Psoas muscle (tissue), 8 donors: ENCODE results near the gene TGM2. TPM values are rescaled to one million over a fixed set of nuclear protein-coding genes. Genes with fewer than 3 reads are reported as not detected.
A peak's percentile ranks its signal among the peaks of the same experiment; 100 is the strongest.

Experiments used
- ATAC-seq, 4 donors: fragments of 200-7000 bp; cut with Tn5 transposase; one replicate each; pipeline ENCODE4 v1.9.1; 2020; ENCODE audit warnings: moderate library complexity in 3 of 4, mild to moderate bottlenecking in 2 of 4
- DNase-seq, 2 donors: peaks; one replicate each; pipeline ENCODE4 v3.0.0-alpha.2; 2020
- H3K27ac ChIP-seq: fragments of 200-600 bp; one replicate; pipeline ENCODE4 v1.8.0; 2022
- H3K27me3 ChIP-seq, 3 donors: fragments of 200-600 bp in 1 of 3; one replicate each; pipeline versions ENCODE4 v1.6.1 to v1.8.0; 2013 to 2022; ENCODE audit warnings: low read length in 2 of 3, mild to moderate bottlenecking in 2 of 3, moderate library complexity in 1 of 3; ENCODE audit not compliant: insufficient read depth in 3 of 3
- H3K36me3 ChIP-seq, 2 donors: fragments of 200-600 bp in 1 of 2; one replicate each; pipeline versions ENCODE4 v1.6.1 to v1.8.0; 2013 to 2022; ENCODE audit warnings: low read depth in 1 of 2, mild to moderate bottlenecking in 1 of 2, moderate library complexity in 1 of 2; ENCODE audit not compliant: insufficient read depth in 1 of 2
- H3K4me1 ChIP-seq: fragments of 200-600 bp; one replicate; pipeline ENCODE4 v1.8.0; 2022
- H3K4me3 ChIP-seq: fragments of 200-600 bp; one replicate; pipeline ENCODE4 v1.8.0; 2022; ENCODE audit warnings: mild to moderate bottlenecking
- H3K9me3 ChIP-seq: fragments of 200-600 bp; one replicate; pipeline ENCODE4 v1.8.0; 2022
- WGBS, 3 donors: extraction: QIAGEN DNeasy Blood & Tissue Kit; methylation state at CpG; one replicate each; pipeline versions ENCODE4 v1.1.6 to v1.1.7; 2013; 5-methylcytosine and 5-hydroxymethylcytosine counted together
- intact Hi-C, 2 donors: fragments of 100-400 bp; cut with DNase I; formaldehyde crosslinking; loops; one replicate each; pipeline versions ENCODE4 v1.11.0 to v1.14.2; 2022
- polyA plus RNA-seq, 3 donors: library from polyadenylated mRNA; stranded (reverse); fragments of 200-250 nt; gene quantifications; one replicate each; pipeline ENCODE4 v1.2.3, GENCODE V29; 2013
- total RNA-seq, 4 donors: library from RNA; stranded (reverse); fragmentation: NEBNext Ultra II Directional in 2 of 4; extraction: Animal tissue kit (Norgen Biotek cat#: 25700) in 2 of 4; gene quantifications; one replicate each; pipeline versions ENCODE4 v1.2.1 to v1.2.4, GENCODE V29; 2021 to 2023
- TF ChIP-seq, protein P1 (sequence below): fragments of 200-600 bp; IDR thresholded peaks from one replicate; pipeline ENCODE4 v1.8.0; 2022; ENCODE audit warnings: antibody characterized with exemption
- donor health status: healthy with polysubstance abuse.
- donor health status: DM: no; HTN: no; CAD: no; lungs with moderate emphysema.
- donor health status: Bipolar disorder and iron deficiency.
- donor health status: healthy.
- donor health status: DM: yes; HTN: yes; CAD: no.
- donor health status: DM: no; HTN: no; CAD: no.
- donor health status: DM: no; HTN: no; CAD: no.
- donor health status: DM: yes; HTN: yes; CAD: no.

The TGM2 gene
- total and polyA plus RNA-seq, 7 donors, result 23.6 to 235 (median 117) TPM

DNA sequence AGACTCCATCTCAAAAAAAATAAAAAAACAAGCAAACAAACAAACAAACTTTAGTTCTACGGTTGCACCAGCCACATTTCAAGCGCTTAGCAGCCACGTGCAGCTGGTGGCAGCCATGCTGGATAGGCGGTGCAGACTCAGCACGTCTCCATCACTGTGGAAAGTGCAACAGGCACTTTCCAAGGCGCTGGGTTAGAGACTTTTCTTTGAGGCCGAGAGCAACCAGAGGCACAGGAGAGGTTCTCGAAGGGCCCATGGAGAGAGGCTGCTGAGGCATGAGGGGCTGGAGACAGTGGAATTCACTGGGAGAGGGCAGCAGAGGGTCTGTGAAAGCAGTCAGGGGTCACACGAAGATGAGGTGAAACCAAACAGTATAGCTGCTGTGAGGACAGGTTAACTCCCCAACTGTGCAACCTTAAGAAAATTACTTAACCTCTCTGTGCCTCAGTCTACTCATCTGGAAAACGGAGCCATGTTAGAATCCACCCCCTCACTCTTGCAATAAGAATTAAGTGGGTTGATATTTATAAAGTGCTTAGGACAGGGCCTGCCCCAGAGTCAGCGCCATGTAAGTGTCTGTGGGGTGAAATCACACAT is 27.5 kb downstream of the TGM2 start:
- H3K27me3 ChIP-seq, result no peaks in the 10 kb centered on the region
- H3K36me3 ChIP-seq, result peaks cover 0 to 78% of the 10 kb centered on the region in 2 donors
- H3K4me1 ChIP-seq, result no peaks in the 10 kb centered on the region
- TF ChIP-seq, protein P1, sequence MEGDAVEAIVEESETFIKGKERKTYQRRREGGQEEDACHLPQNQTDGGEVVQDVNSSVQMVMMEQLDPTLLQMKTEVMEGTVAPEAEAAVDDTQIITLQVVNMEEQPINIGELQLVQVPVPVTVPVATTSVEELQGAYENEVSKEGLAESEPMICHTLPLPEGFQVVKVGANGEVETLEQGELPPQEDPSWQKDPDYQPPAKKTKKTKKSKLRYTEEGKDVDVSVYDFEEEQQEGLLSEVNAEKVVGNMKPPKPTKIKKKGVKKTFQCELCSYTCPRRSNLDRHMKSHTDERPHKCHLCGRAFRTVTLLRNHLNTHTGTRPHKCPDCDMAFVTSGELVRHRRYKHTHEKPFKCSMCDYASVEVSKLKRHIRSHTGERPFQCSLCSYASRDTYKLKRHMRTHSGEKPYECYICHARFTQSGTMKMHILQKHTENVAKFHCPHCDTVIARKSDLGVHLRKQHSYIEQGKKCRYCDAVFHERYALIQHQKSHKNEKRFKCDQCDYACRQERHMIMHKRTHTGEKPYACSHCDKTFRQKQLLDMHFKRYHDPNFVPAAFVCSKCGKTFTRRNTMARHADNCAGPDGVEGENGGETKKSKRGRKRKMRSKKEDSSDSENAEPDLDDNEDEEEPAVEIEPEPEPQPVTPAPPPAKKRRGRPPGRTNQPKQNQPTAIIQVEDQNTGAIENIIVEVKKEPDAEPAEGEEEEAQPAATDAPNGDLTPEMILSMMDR, result no peak
- WGBS, 3 donors, result 95 to 98% (median 97%) methylated on average over 11 of the region's 11 CpGs
- DNase-seq, result no peak
- H3K4me3 ChIP-seq, result no peak overlapping the region
- intact Hi-C loops, result no loop called here
- no peak for ATAC-seq
- H3K9me3 ChIP-seq, result no peaks in the 10 kb centered on the region
- no peak overlapping the region for H3K27ac ChIP-seq

GRCh38 chr20:38136421-38137245 is 28.4 kb downstream of the TGM2 start:
- Histone ChIP-seq H3K27ac (no peak overlapping the region), H3K9me3 (no peaks in the 10 kb centered on the region), H3K27me3 (no peaks in the 10 kb centered on the region), H3K4me1 (no peaks in the 10 kb centered on the region), H3K4me3 (no peak overlapping the region), H3K36me3 (peaks cover 0 to 80% of the 10 kb centered on the region in 2 donors)
- TF ChIP-seq, protein P1, result no peak
- WGBS, 3 donors, result 87 to 93% (median 91%) methylated on average over 14 of the region's 14 CpGs
- ATAC-seq (no peak), DNase-seq (peak in 1 of 2 donors; percentile 28)
- intact Hi-C loops, result no loop called here

GRCh38 chr20:38135651-38136420 is 29.2 kb downstream of the TGM2 start:
- intact Hi-C loops, result no loop called here
- TF ChIP-seq, protein P1, result no peak
- DNase-seq (peak in 1 of 2 donors; percentile 44), ATAC-seq (peak in 1 of 4 donors; percentile 7)
- H3K27me3 ChIP-seq, result no peaks in the 10 kb centered on the region
- H3K9me3 ChIP-seq, result no peaks in the 10 kb centered on the region
- H3K4me3 ChIP-seq, result no peak overlapping the region
- no peaks in the 10 kb centered on the region for H3K4me1 ChIP-seq
- WGBS, 3 donors, result 92 to 95% (median 93%) methylated on average over 27 to 28 of the region's 28 CpGs
- H3K27ac ChIP-seq, result no peak overlapping the region
- peaks cover 0 to 79% of the 10 kb centered on the region in 2 donors for H3K36me3 ChIP-seq

- no peaks in the 10 kb centered on the region for H3K4me1 ChIP-seq
- intact Hi-C loops, result no loop called here
- ATAC-seq, result no peak
- no peaks in the 10 kb centered on the region for H3K9me3 ChIP-seq
- TF ChIP-seq, protein P1, result no peak
- 86 to 91% (median 89%) methylated on average over 7 of the region's 7 CpGs for WGBS, 3 donors
- peaks cover 0 to 79% of the 10 kb centered on the region in 2 donors for H3K36me3 ChIP-seq
- peak overlapping the region; percentile 16 for H3K27ac ChIP-seq
- H3K27me3 ChIP-seq, result no peaks in the 10 kb centered on the region
- no peak overlapping the region for H3K4me3 ChIP-seq
- DNase-seq, result no peak
Measured at GRCh38 chr20:38135271-38135650, 29.8 kb downstream of the TGM2 start.
